ENCODE data around the gene ADGRV1.

Gene ADGRV1

DNA sequence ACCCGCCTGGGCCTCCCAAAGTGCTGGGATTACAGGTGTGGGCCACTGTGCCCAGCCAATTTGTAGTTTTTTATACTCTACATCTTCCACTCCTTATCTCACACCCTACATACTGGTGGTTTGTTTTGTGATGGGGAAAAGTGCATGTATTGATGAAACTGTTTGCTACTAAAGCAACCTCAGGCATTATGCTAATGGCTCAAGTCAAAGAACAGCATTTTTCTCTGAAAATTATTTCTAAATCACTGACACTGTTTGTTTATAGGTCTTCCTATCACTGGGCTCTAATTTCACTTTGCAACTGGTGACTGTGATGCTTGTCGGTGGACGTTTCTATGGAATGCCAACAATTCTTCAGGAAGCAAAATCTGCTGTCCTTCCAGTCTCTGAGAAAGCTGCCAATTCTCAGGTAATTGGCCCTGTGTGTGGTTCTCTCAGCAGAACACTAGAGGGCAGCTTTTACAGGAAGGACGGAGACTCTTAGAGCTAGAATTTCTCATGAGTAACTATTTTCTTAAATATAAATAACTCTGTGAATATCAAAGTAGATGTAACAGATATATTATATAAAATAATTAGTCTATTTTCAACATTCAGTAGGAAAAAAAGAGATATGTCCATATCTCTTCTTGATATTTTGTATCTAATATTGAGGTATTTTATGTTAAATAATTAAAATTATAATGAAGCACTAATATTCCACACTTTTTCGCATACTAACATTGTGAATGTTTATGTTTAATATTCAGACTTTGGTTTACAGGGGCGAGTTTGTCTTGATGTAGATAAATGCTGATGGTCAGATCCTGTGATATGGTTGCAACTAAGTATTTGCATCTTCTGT is 244.1 kb downstream of the ADGRV1 start:
- no peak overlapping the region for H3K4me2 ChIP-seq (ENCODE audit: low read length)
- H3K9me2 ChIP-seq (replicated peaks; ENCODE audit: control insufficient read depth, low read length) = no peaks in the 10 kb centered on the region
- H3K4me1 ChIP-seq (ENCODE audit: control insufficient read depth, low read length) = no peaks in the 10 kb centered on the region
- no peaks in the 10 kb centered on the region for H3K79me2 ChIP-seq (ENCODE audit: control insufficient read depth, low read length)
- H3K9me3 ChIP-seq (ENCODE audit: control insufficient read depth, insufficient read depth, low read length) = no peaks in the 10 kb centered on the region
- H3K4me3 ChIP-seq (ENCODE audit: low read length) = no peak overlapping the region
- no peak for TF ChIP-seq EZH2phosphoT487 (IDR thresholded peaks at IDR 0.05; ENCODE audit: borderline replicate concordance, low read length)
- TF ChIP-seq, protein P1, sequence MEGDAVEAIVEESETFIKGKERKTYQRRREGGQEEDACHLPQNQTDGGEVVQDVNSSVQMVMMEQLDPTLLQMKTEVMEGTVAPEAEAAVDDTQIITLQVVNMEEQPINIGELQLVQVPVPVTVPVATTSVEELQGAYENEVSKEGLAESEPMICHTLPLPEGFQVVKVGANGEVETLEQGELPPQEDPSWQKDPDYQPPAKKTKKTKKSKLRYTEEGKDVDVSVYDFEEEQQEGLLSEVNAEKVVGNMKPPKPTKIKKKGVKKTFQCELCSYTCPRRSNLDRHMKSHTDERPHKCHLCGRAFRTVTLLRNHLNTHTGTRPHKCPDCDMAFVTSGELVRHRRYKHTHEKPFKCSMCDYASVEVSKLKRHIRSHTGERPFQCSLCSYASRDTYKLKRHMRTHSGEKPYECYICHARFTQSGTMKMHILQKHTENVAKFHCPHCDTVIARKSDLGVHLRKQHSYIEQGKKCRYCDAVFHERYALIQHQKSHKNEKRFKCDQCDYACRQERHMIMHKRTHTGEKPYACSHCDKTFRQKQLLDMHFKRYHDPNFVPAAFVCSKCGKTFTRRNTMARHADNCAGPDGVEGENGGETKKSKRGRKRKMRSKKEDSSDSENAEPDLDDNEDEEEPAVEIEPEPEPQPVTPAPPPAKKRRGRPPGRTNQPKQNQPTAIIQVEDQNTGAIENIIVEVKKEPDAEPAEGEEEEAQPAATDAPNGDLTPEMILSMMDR (IDR thresholded peaks at IDR 0.05; ENCODE audit: low read depth, low read length, poor library complexity, severe bottlenecking) = peak; percentile 63
- no peaks in the 10 kb centered on the region for H4K20me1 ChIP-seq (ENCODE audit: control insufficient read depth, insufficient read depth, low read depth, low read length)
- no peaks in the 10 kb centered on the region for H3K27me3 ChIP-seq (ENCODE audit: control insufficient read depth, low read length)
- H3K27ac ChIP-seq (ENCODE audit: low read depth, low read length) = no peak overlapping the region
- no peaks in the 10 kb centered on the region for H3F3A ChIP-seq (ENCODE audit: control insufficient read depth, insufficient read depth)
- no peaks in the 10 kb centered on the region for H3K36me3 ChIP-seq (ENCODE audit: control insufficient read depth, low read length)

DNA sequence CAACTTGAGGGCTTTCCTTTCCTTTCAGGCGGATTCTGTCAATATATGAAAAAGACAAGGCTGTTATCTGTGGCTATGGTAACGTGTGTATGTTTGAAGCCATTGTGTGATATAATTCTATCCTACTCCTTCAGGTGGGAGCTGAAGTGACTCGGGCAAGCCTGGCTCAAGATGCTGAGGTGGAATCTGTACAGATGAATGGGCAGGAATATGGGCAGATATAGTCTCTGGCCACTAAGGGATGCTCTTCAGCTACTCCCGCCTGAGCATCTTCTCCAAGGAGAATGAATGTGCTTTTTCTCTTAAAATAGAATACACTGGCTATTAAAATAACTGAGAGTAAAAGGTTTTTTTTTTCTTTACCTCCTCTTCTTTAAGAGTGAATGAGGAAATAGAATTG is 244.8 kb downstream of the ADGRV1 start:
- Histone ChIP-seq H3K79me2 (ENCODE audit: control insufficient read depth, low read length) (no peaks in the 10 kb centered on the region), H4K20me1 (ENCODE audit: control insufficient read depth, insufficient read depth, low read depth, low read length) (no peaks in the 10 kb centered on the region), H3K9me2 (replicated peaks; ENCODE audit: control insufficient read depth, low read length) (no peaks in the 10 kb centered on the region), H3F3A (ENCODE audit: control insufficient read depth, insufficient read depth) (no peaks in the 10 kb centered on the region), H3K4me1 (ENCODE audit: control insufficient read depth, low read length) (no peaks in the 10 kb centered on the region), H3K9me3 (ENCODE audit: control insufficient read depth, insufficient read depth, low read length) (no peaks in the 10 kb centered on the region), H3K4me2 (ENCODE audit: low read length) (no peak overlapping the region), H3K27ac (ENCODE audit: low read depth, low read length) (no peak overlapping the region), H3K4me3 (ENCODE audit: low read length) (no peak overlapping the region), H3K27me3 (ENCODE audit: control insufficient read depth, low read length) (no peaks in the 10 kb centered on the region), H3K36me3 (ENCODE audit: control insufficient read depth, low read length) (no peaks in the 10 kb centered on the region)
- TF ChIP-seq, protein P1 (IDR thresholded peaks at IDR 0.05; ENCODE audit: low read depth, low read length, poor library complexity, severe bottlenecking) = no peak
- TF ChIP-seq EZH2phosphoT487 (IDR thresholded peaks at IDR 0.05; ENCODE audit: borderline replicate concordance, low read length) = no peak

DNA sequence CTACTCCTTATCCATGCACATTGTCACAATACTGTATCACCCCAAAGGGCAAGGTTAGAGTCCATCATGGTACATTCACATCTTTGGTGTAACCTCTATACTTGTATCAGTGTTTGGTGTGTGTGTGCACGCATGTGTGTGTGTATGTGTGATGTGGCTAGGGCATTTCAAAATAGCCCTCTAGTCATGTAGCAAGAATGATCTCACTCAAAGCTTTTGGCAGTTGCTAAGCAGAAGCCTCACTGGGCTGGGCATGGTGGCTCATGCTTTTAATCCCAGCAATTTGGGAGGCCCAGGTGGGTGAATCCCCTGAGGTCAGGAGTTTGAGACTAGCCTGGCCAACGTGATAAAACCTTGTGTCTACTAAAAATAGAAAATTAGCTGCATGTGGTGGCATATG is 245.3 kb downstream of the ADGRV1 start:
- Histone ChIP-seq H3K36me3 (ENCODE audit: control insufficient read depth, low read length) (no peaks in the 10 kb centered on the region), H3K27ac (ENCODE audit: low read depth, low read length) (no peak overlapping the region), H3K4me2 (ENCODE audit: low read length) (no peak overlapping the region), H3K27me3 (ENCODE audit: control insufficient read depth, low read length) (no peaks in the 10 kb centered on the region), H3K9me3 (ENCODE audit: control insufficient read depth, insufficient read depth, low read length) (no peaks in the 10 kb centered on the region), H3K4me1 (ENCODE audit: control insufficient read depth, low read length) (no peaks in the 10 kb centered on the region), H3K79me2 (ENCODE audit: control insufficient read depth, low read length) (no peaks in the 10 kb centered on the region), H4K20me1 (ENCODE audit: control insufficient read depth, insufficient read depth, low read depth, low read length) (no peaks in the 10 kb centered on the region), H3F3A (ENCODE audit: control insufficient read depth, insufficient read depth) (no peaks in the 10 kb centered on the region), H3K9me2 (replicated peaks; ENCODE audit: control insufficient read depth, low read length) (no peaks in the 10 kb centered on the region), H3K4me3 (ENCODE audit: low read length) (no peak overlapping the region)
- no peak for TF ChIP-seq EZH2phosphoT487 (IDR thresholded peaks at IDR 0.05; ENCODE audit: borderline replicate concordance, low read length)
- TF ChIP-seq, protein P1 (IDR thresholded peaks at IDR 0.05; ENCODE audit: low read depth, low read length, poor library complexity, severe bottlenecking) = no peak

Measured in DOHH2 (cell line).